ENCODE data around the gene HHAT. TPM values are rescaled to one million over a fixed set of nuclear protein-coding genes. Genes with fewer than 3 reads are reported as not detected.

HHAT gene
- total and polyA plus RNA-seq, 2 of the 13 experiments (the other 11 are each of a cell fraction or from before 2014, with no cell fraction given): 2.6 to 4.9 TPM

DNA sequence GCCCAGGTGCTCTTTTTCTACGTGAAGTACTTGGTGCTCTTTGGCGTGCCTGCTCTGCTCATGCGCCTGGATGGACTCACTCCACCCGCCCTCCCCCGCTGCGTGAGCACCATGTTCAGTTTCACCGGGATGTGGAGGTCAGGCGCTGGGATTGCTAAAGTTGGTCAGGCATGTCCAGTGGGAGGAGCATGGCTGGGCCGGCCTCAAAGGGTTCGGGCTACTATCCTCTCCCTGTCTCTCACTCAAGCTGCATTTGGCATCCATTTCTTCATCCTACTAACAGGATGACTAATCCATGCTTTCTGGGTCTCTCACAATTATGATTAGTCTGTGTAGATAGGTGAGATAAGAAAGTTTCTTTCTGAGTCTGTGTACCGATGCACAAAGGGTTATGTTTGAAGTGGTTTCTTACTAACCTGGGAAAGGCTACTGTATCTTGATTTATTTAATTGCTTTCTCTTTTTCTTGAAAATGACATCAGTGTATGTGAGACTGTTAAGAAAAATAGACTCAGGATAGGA is 135.9 kb downstream of the HHAT start (continued):
- TF ChIP-seq, protein P1, sequence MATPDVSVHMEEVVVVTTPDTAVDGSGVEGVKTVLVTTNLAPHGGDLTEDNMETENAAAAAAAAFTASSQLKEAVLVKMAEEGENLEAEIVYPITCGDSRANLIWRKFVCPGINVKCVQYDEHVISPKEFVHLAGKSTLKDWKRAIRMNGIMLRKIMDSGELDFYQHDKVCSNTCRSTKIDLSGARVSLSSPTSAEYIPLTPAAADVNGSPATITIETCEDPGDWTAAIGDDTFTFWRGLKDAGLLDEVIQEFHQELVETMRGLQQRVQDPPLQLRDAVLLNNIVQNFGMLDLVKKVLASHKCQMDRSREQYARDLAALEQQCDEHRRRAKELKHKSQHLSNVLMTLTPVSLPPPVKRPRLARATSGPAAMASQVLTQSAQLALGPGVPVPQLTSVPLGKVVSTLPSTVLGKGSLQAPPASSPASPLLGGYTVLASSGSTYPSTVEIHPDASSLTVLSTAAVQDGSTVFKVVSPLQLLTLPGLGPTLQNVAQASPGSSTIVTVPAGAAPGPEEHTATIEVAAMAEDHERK (CRISPR knock-in tag; IDR thresholded peaks at IDR 0.05; ENCODE audit: low read depth): no peak
- no peak for TF ChIP-seq GATAD2A (CRISPR knock-in tag; IDR thresholded peaks at IDR 0.05)
- no peak for TF ChIP-seq ESRRA (CRISPR knock-in tag; IDR thresholded peaks at IDR 0.05; ENCODE audit: low read depth)
- no peak for TF ChIP-seq SMC3 (IDR thresholded peaks at IDR 0.05; ENCODE audit: low read length)
- TF ChIP-seq, protein P2, sequence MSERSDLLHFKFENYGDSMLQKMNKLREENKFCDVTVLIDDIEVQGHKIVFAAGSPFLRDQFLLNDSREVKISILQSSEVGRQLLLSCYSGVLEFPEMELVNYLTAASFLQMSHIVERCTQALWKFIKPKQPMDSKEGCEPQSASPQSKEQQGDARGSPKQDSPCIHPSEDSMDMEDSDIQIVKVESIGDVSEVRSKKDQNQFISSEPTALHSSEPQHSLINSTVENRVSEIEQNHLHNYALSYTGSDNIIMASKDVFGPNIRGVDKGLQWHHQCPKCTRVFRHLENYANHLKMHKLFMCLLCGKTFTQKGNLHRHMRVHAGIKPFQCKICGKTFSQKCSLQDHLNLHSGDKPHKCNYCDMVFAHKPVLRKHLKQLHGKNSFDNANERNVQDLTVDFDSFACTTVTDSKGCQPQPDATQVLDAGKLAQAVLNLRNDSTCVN (CRISPR knock-in tag; IDR thresholded peaks at IDR 0.05; ENCODE audit: borderline replicate concordance): no peak
- no peak for TF ChIP-seq ZNF256 (CRISPR knock-in tag; conservative IDR thresholded peaks at IDR 0.05)

DNA sequence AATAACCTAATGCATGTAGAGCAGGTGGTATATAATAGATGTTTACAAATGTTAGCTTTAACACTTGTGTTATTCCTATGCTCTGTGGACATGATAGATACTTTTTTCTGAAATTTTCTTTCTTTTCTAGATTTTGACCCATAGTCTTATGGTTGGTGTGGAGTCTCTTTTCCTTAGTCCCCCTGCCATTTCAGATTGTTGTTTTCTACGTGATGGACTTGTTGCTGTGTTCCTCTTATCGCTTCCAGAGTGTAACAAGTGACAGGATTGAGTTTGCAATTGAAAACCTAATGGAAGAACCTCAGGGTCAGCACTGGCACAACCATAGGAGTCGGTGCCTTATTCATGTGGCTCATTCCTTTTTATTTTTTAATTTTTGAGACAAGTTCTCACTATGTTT is 136.4 kb downstream of the HHAT start:
- CTCF ChIA-PET (ENCODE audit: low intra/inter-chr PET ratio, low total read pairs): no interaction called here
- H3K9me3 ChIP-seq (ENCODE audit: low read length): no peaks in the 10 kb centered on the region
- POLR2A ChIA-PET: no interaction called here
- no peaks in the 10 kb centered on the region for H3K27me3 ChIP-seq (ENCODE audit: control insufficient read depth in 1 of 2, insufficient read depth in 2 of 2, low read length in 2 of 2)
- H2AFZ ChIP-seq (ENCODE audit: low read length): no peak overlapping the region
- DNase-seq (ENCODE audit: low spot score) (no peak), FAIRE-seq (no peak), ATAC-seq (no peak)
- no peak overlapping the region for H3K9ac ChIP-seq (ENCODE audit: insufficient read depth, low read depth, low read length)
- H3K27ac ChIP-seq (ENCODE audit: extremely low read length, insufficient read depth, low read length): no peak overlapping the region
- H3K4me2 ChIP-seq (ENCODE audit: low read depth, low read length): no peak overlapping the region
- no peak overlapping the region for H3K4me3 ChIP-seq (replicated peaks in 1 of 3; ENCODE audit: insufficient read depth in 1 of 3, low read depth in 2 of 3, low read length in 3 of 3)
- intact Hi-C loops (cut with micrococcal nuclease; ENCODE audit: unreplicated experiment) (no loop called here), in situ Hi-C loops (cut with HindIII; ENCODE audit: extremely low pct_ligation_motif_present, low pct_unique_long_range_greater_than_20kb) (no loop called here)
- no TSS peak for BruUV-seq (replicated peaks)
- H3K36me3 ChIP-seq (replicated peaks in 1 of 2; ENCODE audit: control insufficient read depth in 1 of 2, insufficient read depth in 2 of 2, low read length in 2 of 2): no peaks in the 10 kb centered on the region
- H3K4me1 ChIP-seq (ENCODE audit: insufficient read depth, low read length): no peaks in the 10 kb centered on the region
- no peaks in the 10 kb centered on the region for H3K79me2 ChIP-seq (ENCODE audit: insufficient read depth, low read length)
- 41% methylated on average over 3 of the region's 3 CpGs for whole genome bisulfite sequencing (ENCODE audit: low lambda C conversion rate)
- H4K20me1 ChIP-seq (ENCODE audit: insufficient read depth, low read length): no peaks in the 10 kb centered on the region
- TF ChIP-seq RORA (CRISPR knock-in tag; IDR thresholded peaks at IDR 0.05) (no peak), ZNF777 (CRISPR knock-in tag; IDR thresholded peaks at IDR 0.05) (no peak), ZSCAN31 (CRISPR knock-in tag; IDR thresholded peaks at IDR 0.05; ENCODE audit: low read depth) (no peak), ATM (IDR thresholded peaks at IDR 0.05; ENCODE audit: borderline replicate concordance) (no peak), MLLT10 (CRISPR knock-in tag; IDR thresholded peaks at IDR 0.05) (no peak), CHCHD3 (CRISPR knock-in tag; IDR thresholded peaks at IDR 0.05) (no peak)
- TF ChIP-seq, protein P3, sequence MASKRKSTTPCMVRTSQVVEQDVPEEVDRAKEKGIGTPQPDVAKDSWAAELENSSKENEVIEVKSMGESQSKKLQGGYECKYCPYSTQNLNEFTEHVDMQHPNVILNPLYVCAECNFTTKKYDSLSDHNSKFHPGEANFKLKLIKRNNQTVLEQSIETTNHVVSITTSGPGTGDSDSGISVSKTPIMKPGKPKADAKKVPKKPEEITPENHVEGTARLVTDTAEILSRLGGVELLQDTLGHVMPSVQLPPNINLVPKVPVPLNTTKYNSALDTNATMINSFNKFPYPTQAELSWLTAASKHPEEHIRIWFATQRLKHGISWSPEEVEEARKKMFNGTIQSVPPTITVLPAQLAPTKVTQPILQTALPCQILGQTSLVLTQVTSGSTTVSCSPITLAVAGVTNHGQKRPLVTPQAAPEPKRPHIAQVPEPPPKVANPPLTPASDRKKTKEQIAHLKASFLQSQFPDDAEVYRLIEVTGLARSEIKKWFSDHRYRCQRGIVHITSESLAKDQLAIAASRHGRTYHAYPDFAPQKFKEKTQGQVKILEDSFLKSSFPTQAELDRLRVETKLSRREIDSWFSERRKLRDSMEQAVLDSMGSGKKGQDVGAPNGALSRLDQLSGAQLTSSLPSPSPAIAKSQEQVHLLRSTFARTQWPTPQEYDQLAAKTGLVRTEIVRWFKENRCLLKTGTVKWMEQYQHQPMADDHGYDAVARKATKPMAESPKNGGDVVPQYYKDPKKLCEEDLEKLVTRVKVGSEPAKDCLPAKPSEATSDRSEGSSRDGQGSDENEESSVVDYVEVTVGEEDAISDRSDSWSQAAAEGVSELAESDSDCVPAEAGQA (IDR thresholded peaks at IDR 0.05; ENCODE audit: low read depth): no peak
- TF ChIP-seq, protein P3 (CRISPR knock-in tag; IDR thresholded peaks at IDR 0.05; ENCODE audit: borderline replicate concordance): no peak
